Endothelial cell of umbilical vein (primary cell): Measurements from ENCODE around the gene COL13A1. TPM values are rescaled to one million over a fixed set of nuclear protein-coding genes. Genes with fewer than 3 reads are reported as not detected.

Source experiments
- BruUV-seq: library from RNA; stranded (reverse); fragments of 400-500 nt; replicated peaks from 2 replicates; lab custom pipeline; 2021; lab: Mats Ljungman, UMichigan
- CTCF ChIA-PET: fragments of 300-600, 350-600 bp; sonication (Branson Sonifier 250); formaldehyde crosslinking; loops from one replicate; lab custom pipeline; 2021; ENCODE audit warnings: antibody characterized with exemption, inconsistent platforms; lab: Charles Lee
- POLR2A ChIA-PET: fragments of 300-600, 350-600 bp; sonication (Branson Sonifier 250); formaldehyde crosslinking; loops from one replicate; lab custom pipeline; 2021; ENCODE audit warnings: antibody characterized with exemption, inconsistent platforms; lab: Charles Lee
- DNase-seq: peaks from one replicate; pipeline ENCODE4 v3.0.0-alpha.2; 2011; ENCODE audit warnings: low read depth, low spot score
- FAIRE-seq: peaks from 2 replicates; lab custom pipeline; 2011; peaks lifted over from hg19 to GRCh38; lab: Jason Lieb, UNC
- H2AFZ ChIP-seq: 2 replicates; pipeline ENCODE4 v1.6.0; 2012; ENCODE audit warnings: low read depth, low read length, control low read depth, inconsistent platforms
- H3K27ac ChIP-seq: 2 replicates; pipeline ENCODE4 v1.5.1; 2011; ENCODE audit warnings: low read depth, mild to moderate bottlenecking, control low read depth, low read length, moderate library complexity; ENCODE audit not compliant: insufficient read depth
- H3K27me3 ChIP-seq, 2 experiments: 2 replicates each; pipeline versions ENCODE4 v1.6.0 to v1.6.1; 2011; ENCODE audit warnings: low read length in 2 of 2, mixed read lengths in 1 of 2; ENCODE audit not compliant: control insufficient read depth in 2 of 2, insufficient read depth in 2 of 2
- H3K36me3 ChIP-seq, 2 experiments: 2 replicates in 1 of 2; 3 replicates in 1 of 2; pipeline ENCODE4 v1.5.1; 2011; ENCODE audit warnings: low read length in 2 of 2, mild to moderate bottlenecking in 1 of 2, moderate library complexity in 1 of 2; ENCODE audit not compliant: control insufficient read depth in 2 of 2, insufficient read depth in 2 of 2; ENCODE audit errors: extremely low read depth in 1 of 2
- H3K4me1 ChIP-seq: 3 replicates; pipeline ENCODE4 v1.5.1; 2011; ENCODE audit warnings: mild to moderate bottlenecking, low read length; ENCODE audit not compliant: control insufficient read depth, insufficient read depth; ENCODE audit errors: extremely low read depth
- H3K4me2 ChIP-seq: 2 replicates; pipeline ENCODE4 v1.6.1; 2011; ENCODE audit warnings: low read length, control low read depth, mixed read lengths; ENCODE audit not compliant: insufficient read depth
- H3K4me3 ChIP-seq, 3 experiments: fragments of 200-600 bp in 1 of 3; sonication (generic), shearing (Covaris generic) in 1 of 3; replicated peaks in 1 of 3; 2 replicates each; pipeline ENCODE4 v1.5.1; 2011 to 2016; ENCODE audit warnings: control low read depth in 3 of 3, low read length in 3 of 3, mild to moderate bottlenecking in 2 of 3, inconsistent platforms in 1 of 3, low read depth in 1 of 3, moderate library complexity in 1 of 3; ENCODE audit not compliant: insufficient read depth in 1 of 3
- H3K79me2 ChIP-seq: 2 replicates; pipeline ENCODE4 v1.6.0; 2012; ENCODE audit warnings: low read length, inconsistent platforms; ENCODE audit not compliant: control insufficient read depth, insufficient read depth
- H3K9ac ChIP-seq: replicated peaks from 2 replicates; pipeline ENCODE3; 2011; ENCODE audit warnings: low read length, control low read depth; ENCODE audit not compliant: insufficient read depth; ENCODE audit errors: extremely low read depth
- H3K9me1 ChIP-seq: replicated peaks from 3 replicates; pipeline ENCODE4 v1.6.0; 2011; ENCODE audit warnings: mild to moderate bottlenecking, low read length; ENCODE audit not compliant: control insufficient read depth, insufficient read depth; ENCODE audit errors: extremely low read depth
- H3K9me3 ChIP-seq: replicated peaks from 2 replicates; pipeline ENCODE4 v1.5.1; 2012; ENCODE audit warnings: low read length, inconsistent platforms; ENCODE audit not compliant: control insufficient read depth, insufficient read depth
- H4K20me1 ChIP-seq: replicated peaks from 2 replicates; pipeline ENCODE3; 2011; ENCODE audit warnings: mild to moderate bottlenecking, low read length; ENCODE audit not compliant: control insufficient read depth, insufficient read depth; ENCODE audit errors: extremely low read depth
- CTCF ChIP-seq, 2 donors: IDR thresholded peaks; 1 replicate in 1 of 2; 2 replicates in 1 of 2; pipeline ENCODE4 v1.5.1; 2011; ENCODE audit warnings: low read length in 2 of 2, mild to moderate bottlenecking in 2 of 2, moderate library complexity in 2 of 2, control low read depth in 1 of 2, inconsistent platforms in 1 of 2, low read depth in 1 of 2; ENCODE audit not compliant: insufficient read depth in 1 of 2; ENCODE audit errors: extremely low read depth in 1 of 2
- EZH2 ChIP-seq: IDR thresholded peaks from 2 replicates; pipeline ENCODE4 v1.6.1; 2012; ENCODE audit warnings: borderline replicate concordance, low read depth, mild to moderate bottlenecking, moderate library complexity, low read length, inconsistent platforms; ENCODE audit not compliant: severe bottlenecking
- FOS ChIP-seq: IDR thresholded peaks from 2 replicates; pipeline ENCODE4 v1.6.1; 2011; ENCODE audit warnings: mild to moderate bottlenecking, low read length, moderate library complexity, borderline replicate concordance; ENCODE audit not compliant: insufficient read depth
- GATA2 ChIP-seq: IDR thresholded peaks from 2 replicates; pipeline ENCODE4 v1.7.0; 2011; ENCODE audit warnings: low read depth, mild to moderate bottlenecking, moderate library complexity, mixed read lengths, low read length; ENCODE audit not compliant: insufficient read length, insufficient read depth
- JUN ChIP-seq: IDR thresholded peaks from 2 replicates; pipeline ENCODE4 v1.6.1; 2011; ENCODE audit warnings: borderline replicate concordance, low read depth; ENCODE audit not compliant: insufficient read length, insufficient read depth
- MAX ChIP-seq: IDR thresholded peaks from 2 replicates; pipeline ENCODE4 v1.6.1; 2011; ENCODE audit not compliant: insufficient read depth, insufficient read length
- MYC ChIP-seq: IDR thresholded peaks from one replicate; pipeline ENCODE4 v1.6.1; 2011; ENCODE audit warnings: mild to moderate bottlenecking, low read depth, low read length
- POLR2A ChIP-seq: IDR thresholded peaks from 2 replicates; pipeline ENCODE4 v1.6.1; 2012; ENCODE audit warnings: low read depth, mild to moderate bottlenecking, control low read depth, low read length
- POLR2AphosphoS5 ChIP-seq: IDR thresholded peaks from 2 replicates; pipeline ENCODE4 v1.6.1; 2012; ENCODE audit warnings: low read depth, mild to moderate bottlenecking, control low read depth, low read length, moderate library complexity; ENCODE audit not compliant: insufficient read depth
- dilution Hi-C: fragments of 300-500 bp; cut with MboI; formaldehyde crosslinking; loops from one replicate; pipeline ENCODE4 v1.15.0; 2019; ENCODE audit warnings: low sequenced_read_pairs; ENCODE audit not compliant: extremely low pct_ligation_motif_present
- intact Hi-C: fragments of 100-400 bp; cut with micrococcal nuclease; formaldehyde crosslinking; loops from one replicate; pipeline ENCODE4 v1.10.0; 2022
- polyA plus RNA-seq, 4 experiments: library from polyadenylated mRNA; depleted of rRNA in 3 of 4; stranded (reverse) in 3 of 4; unstranded in 1 of 4; fragments of >200 nt; gene quantifications; 2 replicates each; pipeline versions ENCODE4 v1.2.1 to v1.2.3, GENCODE V29; 2011 to 2012; ENCODE audit warnings: missing spikeins in 1 of 4
- total RNA-seq: library from RNA; stranded (reverse); gene quantifications from 2 replicates; pipeline ENCODE4 v1.2.3, GENCODE V29; 2021

Gene COL13A1
- total and polyA plus RNA-seq, 2 donors (not counting 3 experiments of a cell fraction or from before 2014, with no cell fraction given): 21.4 to 47.5 TPM

GRCh38 chr10:69881202-69881601 lies 79.5 kb downstream of the COL13A1 start:
- dilution Hi-C loops (no loop called here), intact Hi-C loops (no loop called here)
- H3K27me3 ChIP-seq: no peaks in the 10 kb centered on the region
- H3K79me2 ChIP-seq: no peaks in the 10 kb centered on the region
- H3K27ac ChIP-seq: no peak overlapping the region
- H3K4me3 ChIP-seq: no peak overlapping the region
- POLR2A ChIA-PET: no interaction called here
- no peaks in the 10 kb centered on the region for H3K4me1 ChIP-seq
- TF ChIP-seq MAX (no peak), FOS (no peak), POLR2A (no peak), GATA2 (no peak), JUN (no peak), POLR2AphosphoS5 (no peak), EZH2 (no peak), CTCF (IDR thresholded peaks at IDR 0.05; ENCODE audit: extremely low read depth in 1 of 2, insufficient read depth in 1 of 2, low read depth in 1 of 2, low read length in 2 of 2) (no peak), MYC (no peak)
- H3K9me3 ChIP-seq: no peaks in the 10 kb centered on the region
- no peaks in the 10 kb centered on the region for H3K36me3 ChIP-seq
- no peak for FAIRE-seq
- CTCF ChIA-PET: interaction anchor here (1.9 kb wide), 1 partner anchor 94 kb away, joined by 4 read pairs; no protein-coding TSS in a partner anchor
- no peak for DNase-seq
- no peak overlapping the region for H3K9ac ChIP-seq
- no peak overlapping the region for H3K4me2 ChIP-seq
- BruUV-seq: no TSS peak
- no peaks in the 10 kb centered on the region for H3K9me1 ChIP-seq
- H2AFZ ChIP-seq: no peak overlapping the region
- no peaks in the 10 kb centered on the region for H4K20me1 ChIP-seq
